Measurements from ENCODE around the gene FXYD6. TPM values are rescaled to one million over a fixed set of nuclear protein-coding genes. Genes with fewer than 3 reads are reported as not detected.

FXYD6 gene
- total and polyA plus RNA-seq, 2 of the 8 experiments (the other 6 are each of a cell fraction or from before 2014, with no cell fraction given), result 44.6 to 117 TPM

GRCh38 chr11:117916956-117917355, 40.5 kb upstream of the FXYD6 start (continued):
- TF ChIP-seq RNF2 (IDR thresholded peaks at IDR 0.05; ENCODE audit: borderline replicate concordance, low read depth, low read length, missing control alignments, poor library complexity, severe bottlenecking) (no peak), TEAD4 (IDR thresholded peaks at IDR 0.05; ENCODE audit: low read depth, low read length) (no peak), EZH2 (IDR thresholded peaks at IDR 0.05; ENCODE audit: low read depth, low read length, severe bottlenecking) (no peak), KDM5A (IDR thresholded peaks at IDR 0.05; ENCODE audit: low read length) (no peak), SIN3A (conservative IDR thresholded peaks at IDR 0.05 in 1 of 2, IDR thresholded peaks at IDR 0.05 in 1 of 2; ENCODE audit: low read depth in 1 of 2, low read length in 2 of 2) (no peak), ASH2L (IDR thresholded peaks at IDR 0.05; ENCODE audit: low read length) (no peak), RXRA (IDR thresholded peaks at IDR 0.05; ENCODE audit: insufficient read depth, low read depth, low read length) (no peak), CBX5 (IDR thresholded peaks at IDR 0.05; ENCODE audit: low read depth, low read length) (no peak)
